Heart left ventricle (tissue), 16 donors: ENCODE measurements around the gene DEPP1. TPM values are rescaled to one million over a fixed set of nuclear protein-coding genes. Genes with fewer than 3 reads are reported as not detected.

Experiments
- ATAC-seq, 4 donors: fragments of 200-7000 bp; cut with Tn5 transposase; one replicate each; pipeline ENCODE4 v1.9.1; 2020 to 2022; ENCODE audit warnings: moderate library complexity in 4 of 4, mild to moderate bottlenecking in 3 of 4, moderate number of reproducible peaks in 1 of 4
- DNase-seq, 5 donors: peaks; one replicate each; pipeline ENCODE4 v3.0.0-alpha.2; 2020
- H3K27ac ChIP-seq, 12 donors: fragments of 200-600 bp; sonication (generic) in 4 of 12; one replicate each; pipeline versions ENCODE4 v1.5.0 to v1.8.0; 2016 to 2022; ENCODE audit warnings: mild to moderate bottlenecking in 2 of 12
- H3K27me3 ChIP-seq, 9 donors: fragments of 200-600 bp; sonication (generic) in 2 of 9; one replicate each; pipeline versions ENCODE4 v1.5.1 to v1.8.0; 2016 to 2022; ENCODE audit warnings: mild to moderate bottlenecking in 3 of 9
- H3K36me3 ChIP-seq, 9 donors: fragments of 200-600 bp; sonication (generic) in 2 of 9; one replicate each; pipeline versions ENCODE4 v1.5.0 to v1.8.0; 2018 to 2022; ENCODE audit warnings: mild to moderate bottlenecking in 2 of 9
- H3K4me1 ChIP-seq, 12 donors: fragments of 200-600 bp; sonication (generic) in 4 of 12; one replicate each; pipeline versions ENCODE4 v1.5.0 to v1.8.0; 2016 to 2022; ENCODE audit warnings: mild to moderate bottlenecking in 3 of 12
- H3K4me3 ChIP-seq, 12 donors: fragments of 200-600 bp; sonication (generic) in 4 of 12; one replicate each; pipeline versions ENCODE4 v1.5.0 to v1.8.0; 2017 to 2022; ENCODE audit warnings: mild to moderate bottlenecking in 9 of 12, moderate library complexity in 4 of 12
- H3K9me3 ChIP-seq, 12 donors: fragments of 200-600 bp; sonication (generic) in 4 of 12; one replicate each; pipeline versions ENCODE4 v1.5.0 to v1.8.0; 2016 to 2022; ENCODE audit warnings: mild to moderate bottlenecking in 1 of 12
- CTCF ChIP-seq, 12 donors: fragments of 200-600 bp; sonication (generic) in 4 of 12; IDR thresholded peaks; one replicate each; pipeline versions ENCODE4 v1.5.0 to v1.8.0; 2018 to 2022; ENCODE audit warnings: antibody characterized with exemption in 12 of 12, mild to moderate bottlenecking in 5 of 12
- POLR2A ChIP-seq, 2 donors: fragments of 450-650 bp; IDR thresholded peaks; one replicate each; pipeline ENCODE4 v1.6.1; 2017; ENCODE audit warnings: antibody characterized with exemption in 2 of 2, mild to moderate bottlenecking in 2 of 2, moderate library complexity in 2 of 2
- WGBS, 4 donors: extraction: QIAGEN DNeasy Blood & Tissue Kit in 2 of 4; methylation state at CpG; one replicate each; pipeline versions ENCODE4 v1.1.5 to v1.1.7; 2013 to 2018; 5-methylcytosine and 5-hydroxymethylcytosine counted together
- intact Hi-C, 10 donors: fragments of 100-400 bp; cut with DNase I; formaldehyde crosslinking; loops; one replicate each; pipeline versions ENCODE4 v1.11.1 to v1.14.2; 2022
- polyA plus RNA-seq, 2 donors: library from polyadenylated mRNA; stranded (reverse); fragments of 200-250 nt; gene quantifications; one replicate each; pipeline ENCODE4 v1.2.3, GENCODE V29; 2013
- total RNA-seq, 9 donors: library from RNA; depleted of rRNA in 2 of 9; stranded (reverse); fragments of >200 nt in 2 of 9; fragmentation: NEBNext Ultra II Directional in 3 of 9; extraction: Animal tissue kit (Norgen Biotek cat#: 25700) in 3 of 9; gene quantifications; one replicate each; pipeline versions ENCODE4 v1.1.0 to v1.2.4, GENCODE V29; 2016 to 2023
- donor health status: ischemic (EF 13 %, LVEDD 7.1; RV severe dilation, severe dysfunction).
- donor health status: healthy with polysubstance abuse.
- donor health status: DM: no; HTN: yes; CAD: no.
- donor health status: DM: no; HTN: no; CAD: no.
- donor health status: ischemic (EF 25% LVEDD 6.9; RV normal size, moderate dysfunction).
- donor health status: ischemic (EF 25% LVEDD 5.7; RV mildly dilated, moderate dysfunction).
- donor health status: healthy.
- donor health status: DM: yes; HTN: yes; CAD: no.
- donor health status: ischemic (EF 35%, LVEDD 5.7; RV mildly dilated, moderate dysfunction).
- donor health status: nonischemic (EF 11% LVEDD 7.7; RV severe dilation, severe dysfunction).
- donor health status: DM: yes; HTN: yes; CAD: no.
- donor health status: PGD.
- donor health status: ischemic (EF 29% LVEDD 5.4; RV normal size, mild dysfunction).
- donor health status: nonischemic (EF 23%, LVEDD 6.1; RV moderate dilation, normal function).

Gene DEPP1
- total and polyA plus RNA-seq, 11 donors = 11.0 to 76.5 (median 22.7) TPM

DNA sequence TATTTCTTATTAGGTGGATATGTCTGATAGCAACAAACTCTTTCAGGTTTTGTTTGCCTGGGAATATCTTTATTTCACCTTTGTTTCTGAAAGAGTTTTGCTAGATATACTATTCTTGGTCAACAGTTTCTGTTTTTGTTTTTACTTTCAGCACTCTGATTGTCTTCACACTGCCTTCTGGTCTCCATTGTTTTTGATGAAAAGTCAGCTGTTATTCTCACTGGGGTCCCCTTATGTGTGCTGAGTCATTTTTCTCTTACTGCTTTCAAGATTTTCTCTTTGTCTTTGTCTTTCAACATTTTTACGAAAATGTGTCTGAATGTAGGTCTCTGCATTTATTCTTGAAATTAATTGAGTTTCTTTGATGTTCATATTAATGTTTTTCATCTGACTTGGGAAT, 34.3 kb downstream of the DEPP1 start:
- 51 to 100% (median 94%) methylated on average over 1 of the region's 1 CpG for WGBS, 4 donors
- DNase-seq = no peak

DNA sequence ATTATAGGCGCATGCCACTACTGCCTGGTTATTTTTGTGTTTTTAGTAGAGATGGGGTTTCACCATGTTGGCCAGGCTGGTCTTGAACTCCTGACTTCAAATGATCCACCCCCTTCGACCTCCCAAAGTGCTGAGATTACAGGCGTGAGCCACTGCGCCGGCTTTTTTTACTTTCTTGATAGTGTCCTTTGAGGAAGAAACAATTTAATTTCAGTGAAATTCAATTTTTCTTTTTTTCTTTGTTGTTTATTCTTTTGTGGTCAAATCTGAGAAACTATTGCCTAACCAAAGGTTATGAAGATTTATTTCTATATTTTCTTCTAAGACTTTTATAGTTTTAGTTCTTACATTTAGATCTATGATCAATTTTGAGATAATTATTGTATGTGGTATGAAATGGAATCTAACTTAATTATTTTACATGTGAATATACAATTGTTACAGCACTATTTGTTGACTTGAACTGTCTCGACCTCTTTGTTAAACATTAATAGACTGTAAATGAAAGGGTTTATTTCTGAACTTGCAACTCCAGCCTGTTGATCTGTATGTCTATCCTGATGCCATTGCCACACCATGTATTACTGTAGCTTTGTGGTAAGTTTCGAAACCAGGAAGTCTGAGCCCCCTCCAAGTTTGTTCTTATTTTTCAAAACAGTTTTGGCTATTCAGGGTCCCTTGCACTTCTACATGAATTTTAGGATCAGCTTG, 38.8 kb downstream of the DEPP1 start:
- Histone ChIP-seq H3K4me3 (no peak overlapping the region), H3K27ac (peak overlapping the region in 1 of 12 donors; percentile 70), H3K27me3 (no peaks in the 10 kb centered on the region), H3K4me1 (peaks cover 0 to 38% (median 18%) of the 10 kb centered on the region in 12 donors), H3K9me3 (peaks cover 0 to 12% (median 1%) of the 10 kb centered on the region in 12 donors), H3K36me3 (no peaks in the 10 kb centered on the region)
- 92 to 94% (median 93%) methylated on average over 7 of the region's 7 CpGs for WGBS, 4 donors
- DNase-seq (peak in 1 of 5 donors; percentile 4), ATAC-seq (no peak)
- intact Hi-C loops = no loop called here
- TF ChIP-seq POLR2A (IDR thresholded peaks at IDR 0.05) = no peak
- TF ChIP-seq CTCF (IDR thresholded peaks at IDR 0.05) = no peak

More for the DNA sequence above, 34.3 kb downstream of the DEPP1 start:
- H3K27me3 ChIP-seq = no peaks in the 10 kb centered on the region
- peaks cover 0 to 42% (median 20%) of the 10 kb centered on the region in 12 donors for H3K4me1 ChIP-seq
- peaks cover 0 to 12% (median 1%) of the 10 kb centered on the region in 12 donors for H3K9me3 ChIP-seq
- no peak for ATAC-seq
- H3K36me3 ChIP-seq = no peaks in the 10 kb centered on the region
- H3K27ac ChIP-seq = no peak overlapping the region
- intact Hi-C loops = no loop called here
- H3K4me3 ChIP-seq = no peak overlapping the region
- no peak for TF ChIP-seq POLR2A (IDR thresholded peaks at IDR 0.05)
- TF ChIP-seq CTCF (IDR thresholded peaks at IDR 0.05) = no peak

GRCh38 chr10:44938956-44939355, 39.7 kb downstream of the DEPP1 start:
- TF ChIP-seq POLR2A (IDR thresholded peaks at IDR 0.05) = no peak
- peaks cover 0 to 47% (median 26%) of the 10 kb centered on the region in 12 donors for H3K4me1 ChIP-seq
- peak overlapping the region in 1 of 12 donors; percentile 70 for H3K27ac ChIP-seq
- H3K27me3 ChIP-seq = no peaks in the 10 kb centered on the region
- DNase-seq (peak in 1 of 5 donors; percentile 4), ATAC-seq (no peak)
- H3K9me3 ChIP-seq = peaks cover 0 to 4% (median 0%) of the 10 kb centered on the region in 12 donors
- intact Hi-C loops = no loop called here
- H3K36me3 ChIP-seq = no peaks in the 10 kb centered on the region
- WGBS, 4 donors = 78 to 94% (median 85%) methylated on average over 7 of the region's 7 CpGs
- no peak overlapping the region for H3K4me3 ChIP-seq

- DNase-seq (peak in 2 of 5 donors; percentile 10 to 51), ATAC-seq (no peak)
- no peaks in the 10 kb centered on the region for H3K27me3 ChIP-seq
- WGBS, 4 donors = 85 to 88% (median 87%) methylated on average over 9 of the region's 9 CpGs
- H3K9me3 ChIP-seq = peaks cover 0 to 3% (median 0%) of the 10 kb centered on the region in 12 donors
- peaks cover 0 to 61% (median 38%) of the 10 kb centered on the region in 12 donors for H3K4me1 ChIP-seq
- peak overlapping the region in 1 of 12 donors; percentile 71 for H3K27ac ChIP-seq
- H3K4me3 ChIP-seq = no peak overlapping the region
- intact Hi-C loops = no loop called here
- TF ChIP-seq POLR2A (IDR thresholded peaks at IDR 0.05) = no peak
- TF ChIP-seq CTCF (IDR thresholded peaks at IDR 0.05) = no peak
- H3K36me3 ChIP-seq = no peaks in the 10 kb centered on the region
Measured at GRCh38 chr10:44937196-44938005, 41.2 kb downstream of the DEPP1 start.
